Measurements from ENCODE around the gene WDFY4.

The WDFY4 gene

GRCh38 chr10:48805411-48805810 is 120.7 kb downstream of the WDFY4 start:
- H3K27ac ChIP-seq: no peak overlapping the region

DNA sequence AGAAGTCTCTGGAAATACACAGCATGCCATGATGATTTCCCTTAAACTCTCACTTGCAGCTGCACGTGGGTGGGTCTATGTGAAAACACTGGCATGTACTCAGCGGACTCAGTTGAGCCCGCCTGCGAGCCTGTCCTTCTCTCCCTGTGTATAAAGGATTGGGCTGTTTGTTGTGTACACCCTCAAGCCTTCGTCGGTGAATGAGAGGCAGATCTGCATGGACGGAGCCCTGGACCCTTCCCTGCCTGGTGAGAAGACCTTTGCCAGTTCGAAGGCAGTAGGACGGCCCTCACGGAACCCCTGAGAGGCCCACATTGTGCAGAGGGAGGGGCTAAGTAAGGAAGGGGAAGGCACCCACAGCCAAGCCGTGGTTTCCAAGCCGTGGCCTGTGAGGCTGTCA is 121.2 kb downstream of the WDFY4 start:
- Histone ChIP-seq H3K4me1 (no peaks in the 10 kb centered on the region), H3K9me3 (ENCODE audit: control insufficient read depth, low read length) (no peaks in the 10 kb centered on the region), H3K9ac (no peak overlapping the region), H3K36me3 (ENCODE audit: control insufficient read depth, insufficient read depth, low read length) (no peaks in the 10 kb centered on the region), H2AFZ (no peak overlapping the region), H3K79me2 (no peaks in the 10 kb centered on the region), H3K4me2 (ENCODE audit: low read length) (no peak overlapping the region), H3K27me3 (ENCODE audit: control insufficient read depth, insufficient read depth, low read length) (no peaks in the 10 kb centered on the region), H3K4me3 (ENCODE audit: low read depth, low read length) (no peak overlapping the region), H3K27ac (no peak overlapping the region)
- TF ChIP-seq, protein P1, sequence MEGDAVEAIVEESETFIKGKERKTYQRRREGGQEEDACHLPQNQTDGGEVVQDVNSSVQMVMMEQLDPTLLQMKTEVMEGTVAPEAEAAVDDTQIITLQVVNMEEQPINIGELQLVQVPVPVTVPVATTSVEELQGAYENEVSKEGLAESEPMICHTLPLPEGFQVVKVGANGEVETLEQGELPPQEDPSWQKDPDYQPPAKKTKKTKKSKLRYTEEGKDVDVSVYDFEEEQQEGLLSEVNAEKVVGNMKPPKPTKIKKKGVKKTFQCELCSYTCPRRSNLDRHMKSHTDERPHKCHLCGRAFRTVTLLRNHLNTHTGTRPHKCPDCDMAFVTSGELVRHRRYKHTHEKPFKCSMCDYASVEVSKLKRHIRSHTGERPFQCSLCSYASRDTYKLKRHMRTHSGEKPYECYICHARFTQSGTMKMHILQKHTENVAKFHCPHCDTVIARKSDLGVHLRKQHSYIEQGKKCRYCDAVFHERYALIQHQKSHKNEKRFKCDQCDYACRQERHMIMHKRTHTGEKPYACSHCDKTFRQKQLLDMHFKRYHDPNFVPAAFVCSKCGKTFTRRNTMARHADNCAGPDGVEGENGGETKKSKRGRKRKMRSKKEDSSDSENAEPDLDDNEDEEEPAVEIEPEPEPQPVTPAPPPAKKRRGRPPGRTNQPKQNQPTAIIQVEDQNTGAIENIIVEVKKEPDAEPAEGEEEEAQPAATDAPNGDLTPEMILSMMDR (IDR thresholded peaks at IDR 0.05): no peak

More at GRCh38 chr10:48805411-48805810, 120.7 kb downstream of the WDFY4 start:
- H3K79me2 ChIP-seq: no peaks in the 10 kb centered on the region
- TF ChIP-seq, protein P1 (IDR thresholded peaks at IDR 0.05): no peak
- H3K4me1 ChIP-seq: no peaks in the 10 kb centered on the region
- no peak overlapping the region for H3K4me3 ChIP-seq (ENCODE audit: low read depth, low read length)
- no peak overlapping the region for H2AFZ ChIP-seq
- no peak overlapping the region for H3K4me2 ChIP-seq (ENCODE audit: low read length)
- H3K36me3 ChIP-seq (ENCODE audit: control insufficient read depth, insufficient read depth, low read length): no peaks in the 10 kb centered on the region
- H3K9me3 ChIP-seq (ENCODE audit: control insufficient read depth, low read length): no peaks in the 10 kb centered on the region
- no peaks in the 10 kb centered on the region for H3K27me3 ChIP-seq (ENCODE audit: control insufficient read depth, insufficient read depth, low read length)
- H3K9ac ChIP-seq: no peak overlapping the region

DNA sequence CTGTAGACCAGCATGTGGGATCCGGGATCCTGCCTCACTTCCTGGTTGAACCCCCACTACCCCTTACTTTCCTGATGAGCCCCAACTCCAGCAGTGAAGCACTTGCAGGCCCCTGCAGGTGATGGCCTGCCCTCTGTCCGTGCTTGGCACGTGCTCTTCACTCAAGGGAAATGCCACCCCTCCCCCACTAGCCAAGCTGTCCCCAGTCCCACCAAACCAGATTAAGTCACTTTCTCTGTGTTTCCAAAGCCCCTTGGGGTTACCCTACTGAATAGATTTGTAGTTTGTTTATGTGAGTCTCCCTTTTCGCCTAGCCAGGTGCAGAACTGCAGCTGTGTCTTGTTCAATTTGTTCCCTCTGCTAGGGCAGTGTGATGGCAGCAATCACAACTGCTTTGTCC is 121.7 kb downstream of the WDFY4 start:
- Histone ChIP-seq H3K9me3 (ENCODE audit: control insufficient read depth, low read length) (no peaks in the 10 kb centered on the region), H3K27ac (no peak overlapping the region), H3K36me3 (ENCODE audit: control insufficient read depth, insufficient read depth, low read length) (no peaks in the 10 kb centered on the region), H3K4me2 (ENCODE audit: low read length) (no peak overlapping the region), H3K9ac (no peak overlapping the region), H3K4me3 (ENCODE audit: low read depth, low read length) (no peak overlapping the region), H3K4me1 (no peaks in the 10 kb centered on the region), H3K79me2 (no peaks in the 10 kb centered on the region), H2AFZ (no peak overlapping the region), H3K27me3 (ENCODE audit: control insufficient read depth, insufficient read depth, low read length) (no peaks in the 10 kb centered on the region)
- TF ChIP-seq, protein P1 (IDR thresholded peaks at IDR 0.05): no peak

GRCh38 chr10:48807791-48808470 is 123.3 kb downstream of the WDFY4 start:
- Histone ChIP-seq H3K4me1 (no peaks in the 10 kb centered on the region), H3K4me2 (ENCODE audit: low read length) (no peak overlapping the region), H3K4me3 (ENCODE audit: low read depth, low read length) (no peak overlapping the region), H3K9ac (no peak overlapping the region), H3K79me2 (no peaks in the 10 kb centered on the region), H3K27me3 (ENCODE audit: control insufficient read depth, insufficient read depth, low read length) (no peaks in the 10 kb centered on the region), H3K27ac (no peak overlapping the region), H3K36me3 (ENCODE audit: control insufficient read depth, insufficient read depth, low read length) (no peaks in the 10 kb centered on the region), H2AFZ (no peak overlapping the region), H3K9me3 (ENCODE audit: control insufficient read depth, low read length) (no peaks in the 10 kb centered on the region)
- TF ChIP-seq, protein P1 (IDR thresholded peaks at IDR 0.05): no peak

DNA sequence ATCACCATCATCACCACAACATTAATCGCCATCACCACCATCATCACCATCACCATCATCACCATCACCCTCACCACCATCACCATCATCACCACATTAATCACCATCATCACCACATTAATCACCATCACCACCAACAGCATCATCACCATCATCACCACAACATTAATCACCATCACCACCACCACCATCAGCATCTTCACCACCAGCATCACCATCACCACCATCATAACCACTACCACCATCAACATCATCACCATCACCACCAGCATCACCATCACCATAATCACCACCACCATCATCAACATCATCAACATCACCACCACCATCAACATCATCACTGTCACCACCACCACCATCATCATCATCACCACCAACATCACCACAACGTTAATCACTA is 124.6 kb downstream of the WDFY4 start:
- Histone ChIP-seq H3K36me3 (ENCODE audit: control insufficient read depth, insufficient read depth, low read length) (no peaks in the 10 kb centered on the region), H3K27ac (no peak overlapping the region), H3K9ac (no peak overlapping the region), H2AFZ (no peak overlapping the region), H3K9me3 (ENCODE audit: control insufficient read depth, low read length) (no peaks in the 10 kb centered on the region), H3K79me2 (no peaks in the 10 kb centered on the region), H3K27me3 (ENCODE audit: control insufficient read depth, insufficient read depth, low read length) (no peaks in the 10 kb centered on the region), H3K4me3 (ENCODE audit: low read depth, low read length) (no peak overlapping the region), H3K4me2 (ENCODE audit: low read length) (no peak overlapping the region), H3K4me1 (no peaks in the 10 kb centered on the region)
- TF ChIP-seq, protein P1 (IDR thresholded peaks at IDR 0.05): no peak
